IPS DF 6.9 (cell line): ENCODE data around the gene ESPL1.
A peak's percentile ranks its signal among the peaks of the same experiment; 100 is the strongest.

Source experiments
- DNase-seq: peaks from one replicate; pipeline ENCODE4 v3.0.0-alpha.2; 2013; ENCODE audit warnings: low read depth, low spot score
- H3K27ac ChIP-seq: one replicate; pipeline ENCODE4 v1.5.1; 2013; ENCODE audit warnings: low read length, control low read depth
- H3K27me3 ChIP-seq: 2 replicates; pipeline ENCODE4 v1.6.1; 2013; ENCODE audit warnings: mild to moderate bottlenecking, low read length; ENCODE audit not compliant: control insufficient read depth, insufficient read depth
- H3K36me3 ChIP-seq: 2 replicates; pipeline ENCODE4 v1.6.1; 2013; ENCODE audit warnings: low read length; ENCODE audit not compliant: control insufficient read depth, insufficient read depth
- H3K4me1 ChIP-seq: 2 replicates; pipeline ENCODE4 v1.6.1; 2013; ENCODE audit warnings: low read length; ENCODE audit not compliant: control insufficient read depth, insufficient read depth
- H3K4me3 ChIP-seq: 2 replicates; pipeline ENCODE4 v1.5.1; 2013; ENCODE audit warnings: mild to moderate bottlenecking, low read length
- H3K9me3 ChIP-seq: 2 replicates; pipeline ENCODE4 v1.6.1; 2013; ENCODE audit warnings: low read length, inconsistent platforms; ENCODE audit not compliant: control insufficient read depth, insufficient read depth
- WGBS: extraction: QIAGEN DNeasy Blood & Tissue Kit; methylation state at CpG from one replicate; pipeline ENCODE4 v1.1.7; 2013; ENCODE audit warnings: mixed read lengths, missing lambda C conversion rate; ENCODE audit not compliant: insufficient read length, insufficient coverage; 5-methylcytosine and 5-hydroxymethylcytosine counted together

Gene ESPL1

DNA sequence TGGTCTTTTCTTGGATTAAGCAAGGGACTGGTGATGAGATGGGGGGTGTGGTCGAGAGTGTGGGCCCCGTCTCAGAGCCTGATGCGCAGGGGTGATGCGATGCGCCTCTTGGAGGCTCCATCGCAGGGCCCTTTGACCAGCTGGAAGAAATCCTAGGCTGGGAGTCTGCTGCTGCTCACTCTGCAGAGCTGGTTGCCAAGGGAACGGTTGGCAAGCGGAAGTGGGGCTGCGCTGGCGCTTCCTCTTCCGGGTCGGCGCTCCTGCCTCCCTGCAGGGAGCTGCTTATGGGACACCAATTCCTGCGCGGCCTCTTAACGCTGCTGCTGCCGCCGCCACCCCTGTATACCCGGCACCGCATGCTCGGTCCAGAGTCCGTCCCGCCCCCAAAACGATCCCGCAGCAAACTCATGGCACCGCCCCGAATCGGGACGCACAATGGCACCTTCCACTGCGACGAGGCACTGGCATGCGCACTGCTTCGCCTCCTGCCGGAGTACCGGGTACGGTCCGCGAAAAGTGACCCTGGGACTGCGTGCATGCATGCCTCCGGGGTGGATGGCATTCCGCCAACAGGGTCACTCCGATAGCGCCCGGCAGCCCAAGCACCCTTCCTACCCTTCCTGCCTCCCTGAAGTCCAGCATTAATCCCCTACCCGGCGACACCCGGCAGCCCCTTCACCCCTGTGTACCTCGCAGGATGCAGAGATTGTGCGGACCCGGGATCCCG is 31.5 kb downstream of the ESPL1 start, which contains the start of gene MYG1:
TSS of gene MYG1 (plus strand) at position 242 of the 727 bp plus-strand sequence. CDS start at position 285, 43 bp downstream.
- peak; percentile 90 for DNase-seq
- no CpG with 5 or more reads among the region's 51 CpGs for WGBS
- H3K4me3 ChIP-seq, result peak within 1 kb of the TSS; percentile 68
- H3K27ac ChIP-seq, result no peak within 1 kb of the TSS
- peaks cover 11% of the 10 kb centered on the region; the same call in 1 of the 2 replicates for H3K36me3 ChIP-seq
- H3K4me1 ChIP-seq, result no peaks in the 10 kb centered on the region
- no peaks in the 10 kb centered on the region for H3K9me3 ChIP-seq
- no peaks in the 10 kb centered on the region for H3K27me3 ChIP-seq

DNA sequence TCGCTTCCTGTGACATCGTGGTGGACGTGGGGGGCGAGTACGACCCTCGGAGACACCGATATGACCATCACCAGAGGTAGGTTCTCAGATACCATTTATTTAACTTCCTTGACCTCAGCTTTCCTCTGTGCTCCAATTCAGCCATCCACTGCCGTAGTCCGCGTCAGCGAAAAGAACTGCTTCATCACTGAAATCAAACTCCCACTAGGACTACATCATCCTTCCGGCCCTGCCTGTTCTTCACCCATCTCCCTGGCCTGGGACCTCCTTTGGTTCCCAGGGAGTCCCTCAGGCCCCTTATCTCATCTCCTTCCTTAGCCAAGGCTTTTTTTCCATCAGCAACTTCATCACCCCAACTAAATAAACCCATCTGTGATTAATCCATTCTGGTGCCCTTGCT is 32.1 kb downstream of the ESPL1 start:
- no peaks in the 10 kb centered on the region for H3K4me1 ChIP-seq
- WGBS, result no CpG with 5 or more reads among the region's 12 CpGs
- H3K4me3 ChIP-seq, result peak overlapping the region; percentile 68; the same call in 1 of the 2 replicates
- DNase-seq, result no peak
- peaks cover 12% of the 10 kb centered on the region; the same call in 1 of the 2 replicates for H3K36me3 ChIP-seq
- H3K27ac ChIP-seq, result no peak overlapping the region
- H3K9me3 ChIP-seq, result no peaks in the 10 kb centered on the region
- H3K27me3 ChIP-seq, result no peaks in the 10 kb centered on the region

DNA sequence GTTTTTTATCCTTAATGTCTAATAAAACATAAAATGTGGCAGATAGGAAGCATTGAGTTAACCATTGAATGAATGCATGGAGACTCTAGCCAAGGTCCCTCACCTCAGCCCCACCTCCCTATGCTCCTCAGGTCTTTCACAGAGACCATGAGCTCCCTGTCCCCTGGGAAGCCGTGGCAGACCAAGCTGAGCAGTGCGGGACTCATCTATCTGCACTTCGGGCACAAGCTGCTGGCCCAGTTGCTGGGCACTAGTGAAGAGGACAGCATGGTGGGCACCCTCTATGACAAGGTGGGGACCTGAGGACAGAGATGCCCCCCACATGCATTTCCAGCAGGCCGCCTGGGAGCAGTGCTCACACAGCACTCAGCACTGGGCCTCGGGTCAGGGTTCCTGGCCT is 34.8 kb downstream of the ESPL1 start:
- Histone ChIP-seq H3K27me3 (no peaks in the 10 kb centered on the region), H3K36me3 (peaks cover 32% of the 10 kb centered on the region), H3K27ac (no peak overlapping the region), H3K9me3 (no peaks in the 10 kb centered on the region), H3K4me1 (no peaks in the 10 kb centered on the region), H3K4me3 (no peak overlapping the region)
- no CpG with 5 or more reads among the region's 5 CpGs for WGBS
- DNase-seq, result no peak

DNA sequence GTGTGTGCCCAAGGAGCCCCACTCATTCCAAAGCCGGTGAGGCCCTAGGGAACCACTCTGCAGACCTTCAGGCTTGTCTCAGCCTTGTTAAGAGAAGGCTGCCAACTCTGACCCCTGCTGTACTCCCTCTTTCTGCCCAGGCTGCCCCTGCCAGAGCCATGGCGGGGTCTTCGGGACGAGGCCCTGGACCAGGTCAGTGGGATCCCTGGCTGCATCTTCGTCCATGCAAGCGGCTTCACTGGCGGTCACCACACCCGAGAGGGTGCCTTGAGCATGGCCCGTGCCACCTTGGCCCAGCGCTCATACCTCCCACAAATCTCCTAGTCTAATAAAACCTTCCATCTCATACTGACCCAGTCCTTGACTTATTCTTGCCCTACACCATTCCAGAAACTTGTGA is 38.7 kb downstream of the ESPL1 start:
- no peak for DNase-seq
- H3K9me3 ChIP-seq, result no peaks in the 10 kb centered on the region
- no peak overlapping the region for H3K4me3 ChIP-seq
- no CpG with 5 or more reads among the region's 10 CpGs for WGBS
- H3K27me3 ChIP-seq, result no peaks in the 10 kb centered on the region
- H3K27ac ChIP-seq, result no peak overlapping the region
- no peaks in the 10 kb centered on the region for H3K4me1 ChIP-seq
- H3K36me3 ChIP-seq, result peaks cover 41% of the 10 kb centered on the region

DNA sequence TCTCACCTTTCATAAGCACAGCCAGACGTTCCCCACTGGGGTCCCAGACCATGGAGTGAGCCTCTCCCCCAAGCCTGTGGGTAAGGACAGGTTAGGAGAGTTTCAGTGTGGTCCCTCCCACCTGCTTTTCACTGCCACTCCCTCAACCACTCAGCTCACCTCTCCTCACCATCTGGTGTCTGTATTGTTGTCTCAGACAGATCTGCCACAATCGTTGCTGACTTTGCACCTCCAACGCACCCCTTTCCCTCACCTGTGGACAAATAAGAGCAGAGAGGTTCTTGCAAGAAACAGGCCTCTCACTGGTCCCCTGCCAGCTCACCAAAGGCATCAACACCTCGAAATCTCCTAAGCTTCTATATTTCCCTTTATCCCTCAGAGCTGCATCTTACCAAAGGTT is 40.2 kb downstream of the ESPL1 start:
- H3K4me3 ChIP-seq, result no peak overlapping the region
- peaks cover 36% of the 10 kb centered on the region for H3K36me3 ChIP-seq
- H3K9me3 ChIP-seq, result no peaks in the 10 kb centered on the region
- DNase-seq, result no peak
- WGBS, result no CpG with 5 or more reads among the region's 4 CpGs
- H3K27me3 ChIP-seq, result no peaks in the 10 kb centered on the region
- H3K27ac ChIP-seq, result no peak overlapping the region
- no peaks in the 10 kb centered on the region for H3K4me1 ChIP-seq

DNA sequence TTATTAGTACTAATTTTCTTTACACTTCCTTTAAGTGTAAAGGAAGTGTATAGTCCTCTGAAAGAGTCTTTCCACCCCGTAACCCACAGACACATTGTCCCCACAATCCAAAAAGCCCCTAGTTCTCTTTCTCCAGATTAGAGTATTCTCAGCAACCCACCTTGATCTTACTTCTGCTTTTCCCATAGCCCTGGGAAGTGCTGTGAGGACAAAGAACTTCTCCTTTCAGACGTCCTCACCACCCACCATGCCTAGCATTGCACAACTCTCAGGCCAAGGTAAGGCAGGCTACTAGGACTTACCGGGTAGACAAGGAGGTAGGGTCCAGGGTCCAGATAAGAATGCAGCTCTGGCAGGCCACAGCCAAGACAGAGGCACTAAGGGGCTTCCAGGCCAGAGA is 45.9 kb downstream of the ESPL1 start:
- no peaks in the 10 kb centered on the region for H3K9me3 ChIP-seq
- no peak for DNase-seq
- no peak overlapping the region for H3K4me3 ChIP-seq
- H3K27me3 ChIP-seq, result no peaks in the 10 kb centered on the region
- H3K36me3 ChIP-seq, result peaks cover 14% of the 10 kb centered on the region
- no CpG with 5 or more reads among the region's 3 CpGs for WGBS
- no peaks in the 10 kb centered on the region for H3K4me1 ChIP-seq
- no peak overlapping the region for H3K27ac ChIP-seq

DNA sequence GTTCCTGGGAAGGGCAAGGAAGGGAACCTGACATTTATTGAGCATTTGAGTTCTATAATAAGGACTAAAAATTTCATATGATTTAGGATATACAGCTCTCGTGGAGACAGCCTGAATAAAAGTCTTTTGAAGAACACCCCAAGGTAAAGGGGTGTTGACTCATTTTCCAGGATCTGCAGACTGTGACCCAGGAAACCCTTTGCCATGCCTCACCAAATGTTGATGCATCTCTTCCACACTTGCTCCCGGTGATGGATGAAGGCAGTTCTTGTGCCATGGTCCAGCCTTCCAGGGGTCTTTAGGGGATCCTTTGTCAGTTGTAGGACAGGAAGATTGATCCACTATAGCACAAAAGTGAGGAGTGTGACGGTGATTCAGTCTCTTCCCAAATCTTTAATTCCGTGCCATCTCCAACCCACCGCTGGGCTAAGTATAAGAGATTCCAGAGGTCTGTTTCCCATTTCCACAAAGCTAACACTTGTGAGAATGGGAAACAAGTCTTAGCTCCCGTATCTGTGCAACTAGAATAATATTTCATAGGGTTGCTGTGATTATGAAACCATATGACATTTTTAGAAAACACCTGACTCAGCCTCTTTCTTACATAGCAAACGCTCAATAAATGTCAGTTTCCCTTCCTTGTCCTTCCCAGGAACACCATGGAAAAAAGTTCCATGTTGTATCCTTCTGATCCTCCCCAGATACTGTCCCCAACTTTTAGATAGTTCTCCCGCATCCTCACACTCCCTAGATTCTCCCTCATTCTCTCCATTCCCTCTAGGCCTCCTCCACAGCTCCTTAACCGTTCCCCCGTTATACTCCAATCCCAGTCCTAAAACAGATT is 52.5 kb downstream of the ESPL1 start:
- no peak for DNase-seq
- no peaks in the 10 kb centered on the region; the same call in 1 of the 2 replicates for H3K4me1 ChIP-seq
- peak overlapping the region; percentile 95; the same call in 1 of the 2 replicates for H3K4me3 ChIP-seq
- no CpG with 5 or more reads among the region's 10 CpGs for WGBS
- H3K27me3 ChIP-seq, result no peaks in the 10 kb centered on the region; the same call in 1 of the 2 replicates
- no peaks in the 10 kb centered on the region for H3K36me3 ChIP-seq
- H3K9me3 ChIP-seq, result no peaks in the 10 kb centered on the region
- H3K27ac ChIP-seq, result no peak overlapping the region

DNA sequence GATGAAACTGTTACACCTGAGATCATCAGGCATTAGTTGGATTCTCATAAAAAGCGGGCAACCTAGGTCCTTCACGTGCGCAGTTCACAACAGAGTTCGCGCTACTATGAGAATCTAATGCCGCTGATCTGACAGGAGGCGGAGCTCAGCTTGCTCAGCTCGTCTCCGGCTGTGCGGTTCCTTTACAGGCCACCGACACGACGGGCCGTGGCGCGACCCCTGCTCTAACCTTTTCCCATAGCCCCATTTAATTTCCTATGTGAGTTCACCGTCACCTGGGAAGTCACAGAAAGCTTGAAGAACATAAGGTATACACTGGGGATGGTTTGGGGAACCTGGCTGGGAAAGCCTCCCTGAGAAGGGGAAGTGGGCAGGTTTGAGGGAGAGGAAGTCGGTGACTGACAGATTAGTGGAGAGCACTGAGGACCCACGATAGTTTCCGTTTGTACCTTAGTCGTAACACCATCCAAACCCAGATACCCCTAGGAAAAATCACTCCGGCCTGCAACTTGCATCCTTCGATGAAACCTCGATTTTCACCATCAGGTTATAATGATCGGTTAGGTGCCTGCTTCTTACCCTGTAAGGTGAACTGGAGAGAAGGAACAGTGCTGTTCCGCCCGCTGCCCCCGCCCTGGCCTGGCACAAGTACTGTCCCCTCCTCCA is 56.1 kb downstream of the ESPL1 start:
- Histone ChIP-seq H3K36me3 (no peaks in the 10 kb centered on the region), H3K27ac (no peak overlapping the region), H3K4me3 (peak overlapping the region; percentile 46; the same call in 1 of the 2 replicates), H3K4me1 (peaks cover 2% of the 10 kb centered on the region; the same call in 1 of the 2 replicates), H3K9me3 (no peaks in the 10 kb centered on the region), H3K27me3 (peaks cover 8% of the 10 kb centered on the region; the same call in 1 of the 2 replicates)
- no peak for DNase-seq
- WGBS, result no CpG with 5 or more reads among the region's 28 CpGs

DNA sequence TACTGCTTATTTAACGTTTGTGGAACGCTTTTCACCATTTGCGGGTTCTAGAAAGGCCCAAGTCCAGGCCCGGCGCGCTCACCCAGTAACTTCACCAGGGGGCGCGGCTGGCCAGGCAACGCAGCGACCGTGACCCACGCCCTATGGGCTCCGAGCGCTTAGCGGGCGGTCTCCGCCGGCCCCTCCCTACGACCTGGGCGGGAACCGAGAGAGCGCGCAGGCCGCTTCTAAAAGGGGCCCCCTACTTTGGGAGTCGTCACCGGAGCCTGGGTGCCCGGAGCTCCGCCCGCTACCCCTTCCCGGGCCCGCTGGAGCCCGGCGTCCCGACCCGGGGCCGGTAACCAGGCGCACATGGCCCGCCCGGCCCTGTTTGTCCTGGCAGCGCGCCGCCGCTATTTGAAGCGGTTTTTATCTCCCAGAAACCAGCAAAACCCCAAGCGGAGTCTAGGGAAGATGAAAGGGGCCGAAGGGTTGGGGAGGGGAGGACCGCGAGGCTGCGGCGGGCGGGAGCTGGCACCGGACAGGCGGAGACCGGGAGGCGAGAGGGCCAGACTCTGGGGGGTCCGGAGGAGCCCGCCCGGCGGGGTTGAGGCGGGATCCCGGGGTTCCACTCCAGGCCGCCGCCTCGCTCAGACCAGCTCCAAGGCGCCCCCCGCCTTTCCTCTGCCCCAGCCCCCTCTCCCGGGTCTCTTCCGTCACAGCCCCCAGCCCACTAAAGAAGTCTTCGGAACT is 56.8 kb downstream of the ESPL1 start:
- peaks cover 2% of the 10 kb centered on the region; the same call in 1 of the 2 replicates for H3K4me1 ChIP-seq
- H3K27ac ChIP-seq, result no peak overlapping the region
- H3K9me3 ChIP-seq, result no peaks in the 10 kb centered on the region
- DNase-seq, result peak; percentile 31
- H3K36me3 ChIP-seq, result no peaks in the 10 kb centered on the region
- peak overlapping the region; percentile 46; the same call in 1 of the 2 replicates for H3K4me3 ChIP-seq
- peaks cover 8% of the 10 kb centered on the region; the same call in 1 of the 2 replicates for H3K27me3 ChIP-seq
- WGBS, result no CpG with 5 or more reads among the region's 69 CpGs
